PC-9 (cell line): ENCODE results near the gene ACSL6.

Experiments used
- CTCF ChIP-seq: fragments of 200-600 bp; sonication (generic); conservative IDR thresholded peaks from 2 replicates; pipeline ENCODE4 v1.6.1; 2017; ENCODE audit warnings: mixed run types, antibody characterized with exemption, mild to moderate bottlenecking, moderate library complexity
- EZH2 ChIP-seq: fragments of 200-600 bp; sonication (generic); IDR thresholded peaks from 2 replicates; pipeline ENCODE4 v1.8.0; 2017; ENCODE audit warnings: antibody characterized with exemption, low read depth

- TF ChIP-seq CTCF (no peak), EZH2 (no peak)
Observed at GRCh38 chr5:131981516-131981915, 29.9 kb downstream of the ACSL6 start.
